ENCODE results near the gene BCAS3.

DNA sequence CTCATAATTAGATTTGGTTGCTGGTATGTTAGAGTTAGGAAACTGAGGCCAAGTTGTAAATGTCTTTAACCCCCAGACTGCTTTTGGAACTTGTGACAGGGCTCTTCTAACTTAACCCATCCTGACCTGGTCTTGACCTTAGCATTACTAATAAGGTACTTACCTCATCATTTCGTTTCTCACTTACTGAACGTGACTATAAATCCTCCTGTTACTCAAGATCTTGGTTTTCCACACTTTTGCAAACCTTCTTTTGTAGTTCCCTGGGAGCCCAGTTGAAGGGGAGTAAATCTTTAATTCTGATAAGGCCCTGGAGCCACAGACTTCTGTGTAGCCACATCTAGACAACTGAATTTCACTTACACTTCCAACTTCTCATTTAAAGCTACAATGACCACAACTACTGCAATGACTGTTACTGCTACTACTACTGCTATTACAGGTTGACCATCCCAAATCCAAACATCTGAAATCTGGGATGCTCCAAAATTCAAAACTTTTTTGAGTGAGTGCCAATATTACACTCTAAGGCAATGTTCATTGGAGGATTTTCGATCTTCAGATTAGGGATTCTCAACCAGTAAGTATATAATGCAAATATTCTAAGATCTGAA is 473.1 kb downstream of the BCAS3 start:
- TF ChIP-seq, protein P1, sequence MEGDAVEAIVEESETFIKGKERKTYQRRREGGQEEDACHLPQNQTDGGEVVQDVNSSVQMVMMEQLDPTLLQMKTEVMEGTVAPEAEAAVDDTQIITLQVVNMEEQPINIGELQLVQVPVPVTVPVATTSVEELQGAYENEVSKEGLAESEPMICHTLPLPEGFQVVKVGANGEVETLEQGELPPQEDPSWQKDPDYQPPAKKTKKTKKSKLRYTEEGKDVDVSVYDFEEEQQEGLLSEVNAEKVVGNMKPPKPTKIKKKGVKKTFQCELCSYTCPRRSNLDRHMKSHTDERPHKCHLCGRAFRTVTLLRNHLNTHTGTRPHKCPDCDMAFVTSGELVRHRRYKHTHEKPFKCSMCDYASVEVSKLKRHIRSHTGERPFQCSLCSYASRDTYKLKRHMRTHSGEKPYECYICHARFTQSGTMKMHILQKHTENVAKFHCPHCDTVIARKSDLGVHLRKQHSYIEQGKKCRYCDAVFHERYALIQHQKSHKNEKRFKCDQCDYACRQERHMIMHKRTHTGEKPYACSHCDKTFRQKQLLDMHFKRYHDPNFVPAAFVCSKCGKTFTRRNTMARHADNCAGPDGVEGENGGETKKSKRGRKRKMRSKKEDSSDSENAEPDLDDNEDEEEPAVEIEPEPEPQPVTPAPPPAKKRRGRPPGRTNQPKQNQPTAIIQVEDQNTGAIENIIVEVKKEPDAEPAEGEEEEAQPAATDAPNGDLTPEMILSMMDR (IDR thresholded peaks at IDR 0.05 in 8 of 11, conservative IDR thresholded peaks at IDR 0.05 in 3 of 11) = no peak
- TF ChIP-seq POLR2AphosphoS5 (IDR thresholded peaks at IDR 0.05) = no peak

Data from spleen (tissue), 7 donors.